HepG2 (cell line): Measurements from ENCODE around the gene IFT172. TPM values are rescaled to one million over a fixed set of nuclear protein-coding genes. Genes with fewer than 3 reads are reported as not detected.

Experiments used
- CENPX ChIP-seq: sonication (generic); formaldehyde crosslinking; IDR thresholded peaks from 2 replicates; pipeline ENCODE4 v1.9.0; 2021; ENCODE audit warnings: mild to moderate bottlenecking, missing genetic modification reagents, moderate library complexity
- GATA4 ChIP-seq: sonication (generic); IDR thresholded peaks from 2 replicates; pipeline ENCODE4 v1.6.1; 2016; ENCODE audit warnings: antibody characterized with exemption, low read depth, borderline replicate concordance
- KAT2B ChIP-seq: fragments of 150-350 bp; IDR thresholded peaks from 2 replicates; pipeline ENCODE4 v1.6.1; 2014; ENCODE audit warnings: low read depth, low read length, borderline replicate concordance
- MAFK ChIP-seq, 2 experiments: IDR thresholded peaks in 1 of 2; conservative IDR thresholded peaks in 1 of 2; 2 replicates each; pipeline ENCODE4 v1.6.1; 2011; ENCODE audit warnings: improper control_type of control experiment in 2 of 2, low read length in 2 of 2
- MYNN ChIP-seq: sonication (generic); formaldehyde crosslinking; IDR thresholded peaks from 2 replicates; pipeline ENCODE4 v1.4.0; 2020; ENCODE audit warnings: mild to moderate bottlenecking, low read depth, missing genetic modification reagents
- NFYB ChIP-seq: sonication (generic); formaldehyde crosslinking; IDR thresholded peaks from 2 replicates; pipeline ENCODE4 v1.4.0; 2020; ENCODE audit warnings: missing genetic modification reagents
- RCOR2 ChIP-seq: IDR thresholded peaks from 2 replicates; pipeline ENCODE4 v1.6.1; 2016; ENCODE audit warnings: missing biosample characterization, missing genetic modification reagents
- REPIN1 ChIP-seq: sonication (generic); formaldehyde crosslinking; IDR thresholded peaks from 2 replicates; pipeline ENCODE4 v1.8.0; 2022; ENCODE audit warnings: missing genetic modification reagents, low read depth, mild to moderate bottlenecking, borderline replicate concordance
- SNAI1 ChIP-seq: sonication (generic); formaldehyde crosslinking; IDR thresholded peaks from 2 replicates; pipeline ENCODE4 v1.5.0; 2020; ENCODE audit warnings: mild to moderate bottlenecking, missing genetic modification reagents, borderline replicate concordance
- XRCC5 ChIP-seq: fragments of 200-400 bp; formaldehyde crosslinking; optimal IDR thresholded peaks from 2 replicates; pipeline ENCODE3; 2017; ENCODE audit warnings: mild to moderate bottlenecking, low read length
- ZKSCAN8 ChIP-seq: IDR thresholded peaks from 2 replicates; pipeline ENCODE4 v1.6.1; 2016; ENCODE audit warnings: borderline replicate concordance, missing genetic modification reagents, missing compliant biosample characterization
- ZNF10 ChIP-seq: sonication (generic); formaldehyde crosslinking; IDR thresholded peaks from 2 replicates; pipeline ENCODE4 v1.4.0; 2020; ENCODE audit warnings: mild to moderate bottlenecking, low read depth, missing genetic modification reagents, borderline replicate concordance
- ZNF205 ChIP-seq: IDR thresholded peaks from 2 replicates; pipeline ENCODE4 v1.6.1; 2018; ENCODE audit warnings: missing biosample characterization, missing genetic modification reagents
- ZNF263 ChIP-seq: sonication (generic); formaldehyde crosslinking; IDR thresholded peaks from 2 replicates; pipeline ENCODE4 v1.4.0; 2020; ENCODE audit warnings: missing genetic modification reagents
- ZNF501 ChIP-seq: sonication (generic); formaldehyde crosslinking; IDR thresholded peaks from 2 replicates; pipeline ENCODE4 v1.5.1; 2020; ENCODE audit warnings: mild to moderate bottlenecking, moderate library complexity, missing genetic modification reagents
- ZNF543 ChIP-seq: sonication (generic); formaldehyde crosslinking; IDR thresholded peaks from 2 replicates; pipeline ENCODE4 v1.4.0; 2020; ENCODE audit warnings: mild to moderate bottlenecking, missing genetic modification reagents
- ZNF615 ChIP-seq: sonication (generic); formaldehyde crosslinking; IDR thresholded peaks from 2 replicates; pipeline ENCODE4 v1.5.0; 2020; ENCODE audit warnings: mild to moderate bottlenecking, missing genetic modification reagents, borderline replicate concordance
- ZNF672 ChIP-seq: sonication (generic); formaldehyde crosslinking; IDR thresholded peaks from 2 replicates; pipeline ENCODE4 v1.8.1; 2022; ENCODE audit warnings: missing genetic modification reagents
- ZNF75D ChIP-seq: sonication (generic); formaldehyde crosslinking; IDR thresholded peaks from 2 replicates; pipeline ENCODE4 v1.8.1; 2023; ENCODE audit warnings: missing genetic modification reagents, mild to moderate bottlenecking, borderline replicate concordance
- polyA plus RNA-seq, 8 experiments: library from polyadenylated mRNA; depleted of rRNA in 3 of 8; stranded (reverse) in 7 of 8; unstranded in 1 of 8; fragments of >200 nt; fragmentation: Illumina TruSeq in 4 of 8; extraction: Trizol in 4 of 8; gene quantifications; 2 replicates each; pipeline versions ENCODE4 v1.2.1 to v1.2.3, GENCODE V29; 2011 to 2016; ENCODE audit warnings: low read depth in 4 of 8, missing spikeins in 1 of 8, mixed read lengths in 1 of 8; ENCODE audit not compliant: insufficient read depth in 1 of 8
- total RNA-seq, 5 experiments: library from RNA; depleted of rRNA; stranded (reverse); fragments of >200 nt; fragmentation: Illumina TruSeq; extraction: Trizol; gene quantifications; 2 replicates each; pipeline ENCODE4 v1.2.3, GENCODE V29; 2016; ENCODE audit warnings: low read depth in 1 of 5
- TF ChIP-seq, protein P1 (sequence below): sonication (generic); formaldehyde crosslinking; IDR thresholded peaks from 2 replicates; pipeline ENCODE4 v1.4.0; 2020; ENCODE audit warnings: missing genetic modification reagents
- TF ChIP-seq, protein P2 (sequence below): sonication (generic); formaldehyde crosslinking; IDR thresholded peaks from 2 replicates; pipeline ENCODE4 v1.5.1; 2020; ENCODE audit warnings: missing genetic modification reagents, mild to moderate bottlenecking, borderline replicate concordance
- TF ChIP-seq, protein P3 (sequence below): sonication (generic); formaldehyde crosslinking; IDR thresholded peaks from 2 replicates; pipeline ENCODE4 v1.5.0; 2020; ENCODE audit warnings: missing genetic modification reagents
- TF ChIP-seq, protein P4 (sequence below): sonication (generic); formaldehyde crosslinking; IDR thresholded peaks from 2 replicates; pipeline ENCODE4 v1.8.1; 2023; ENCODE audit warnings: missing genetic modification reagents, mild to moderate bottlenecking, borderline replicate concordance

Gene IFT172
- total and polyA plus RNA-seq, 2 of the 13 experiments (the other 11 are each of a cell fraction or from before 2014, with no cell fraction given): 21.6 to 35.7 TPM

DNA sequence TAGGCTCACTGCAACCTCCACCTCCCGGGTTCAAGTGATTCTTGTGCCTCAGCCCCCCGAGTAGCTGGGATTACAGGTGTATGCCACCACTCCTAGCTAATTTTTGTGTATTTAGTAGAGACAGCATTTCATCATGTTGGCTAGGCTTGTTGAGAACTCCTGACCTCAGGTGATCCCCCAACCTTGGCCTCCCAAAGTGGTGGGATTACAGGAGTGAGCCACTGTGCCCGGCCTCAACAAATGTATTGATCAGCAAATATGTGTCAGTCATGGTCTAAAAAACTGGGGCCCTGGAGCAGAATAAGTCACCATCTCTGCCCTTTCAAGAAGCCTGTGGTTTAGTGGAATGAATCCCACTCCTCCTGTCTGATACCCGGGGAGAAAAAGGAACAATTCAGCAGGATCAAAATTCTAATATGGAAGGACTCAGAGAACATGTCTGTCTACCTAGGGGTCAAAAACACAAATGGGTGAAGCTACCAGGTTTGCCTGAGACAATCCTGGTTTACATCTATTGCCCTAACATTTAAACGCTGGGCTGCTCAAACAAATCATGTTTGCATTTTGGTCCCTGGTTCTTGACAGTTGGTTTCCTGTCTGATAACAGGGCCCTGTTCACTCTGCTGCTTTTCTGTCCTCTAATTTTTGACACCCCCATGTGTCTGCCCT lies 28.7 kb upstream of the IFT172 start (continued):
- TF ChIP-seq SNAI1 (0 out of 2 replicates have a peak, but pooled peaks have one; percentile 53), ZKSCAN8 (no peak), CENPX (CRISPR knock-in tag) (no peak), ZNF75D (CRISPR knock-in tag) (no peak), MYNN (CRISPR knock-in tag) (no peak), ZNF543 (CRISPR knock-in tag) (no peak), ZNF205 (CRISPR knock-in tag) (no peak), GATA4 (no peak), ZNF672 (CRISPR knock-in tag) (no peak), MAFK (conservative IDR thresholded peaks at IDR 0.05 in 1 of 2, IDR thresholded peaks at IDR 0.05 in 1 of 2; ENCODE audit: low read length in 2 of 2) (peak; percentile 38 to 56; a peak in 2 of 4 replicates), ZNF263 (no peak), NFYB (CRISPR knock-in tag) (no peak), ZNF501 (CRISPR knock-in tag) (peak; percentile 51; the same call in 1 of the 2 replicates), REPIN1 (CRISPR knock-in tag) (peak; percentile 48; the same call in 1 of the 2 replicates), XRCC5 (no peak), ZNF615 (no peak), ZNF10 (CRISPR knock-in tag) (no peak), KAT2B (no peak), RCOR2 (CRISPR knock-in tag) (no peak)
- TF ChIP-seq, protein P1, sequence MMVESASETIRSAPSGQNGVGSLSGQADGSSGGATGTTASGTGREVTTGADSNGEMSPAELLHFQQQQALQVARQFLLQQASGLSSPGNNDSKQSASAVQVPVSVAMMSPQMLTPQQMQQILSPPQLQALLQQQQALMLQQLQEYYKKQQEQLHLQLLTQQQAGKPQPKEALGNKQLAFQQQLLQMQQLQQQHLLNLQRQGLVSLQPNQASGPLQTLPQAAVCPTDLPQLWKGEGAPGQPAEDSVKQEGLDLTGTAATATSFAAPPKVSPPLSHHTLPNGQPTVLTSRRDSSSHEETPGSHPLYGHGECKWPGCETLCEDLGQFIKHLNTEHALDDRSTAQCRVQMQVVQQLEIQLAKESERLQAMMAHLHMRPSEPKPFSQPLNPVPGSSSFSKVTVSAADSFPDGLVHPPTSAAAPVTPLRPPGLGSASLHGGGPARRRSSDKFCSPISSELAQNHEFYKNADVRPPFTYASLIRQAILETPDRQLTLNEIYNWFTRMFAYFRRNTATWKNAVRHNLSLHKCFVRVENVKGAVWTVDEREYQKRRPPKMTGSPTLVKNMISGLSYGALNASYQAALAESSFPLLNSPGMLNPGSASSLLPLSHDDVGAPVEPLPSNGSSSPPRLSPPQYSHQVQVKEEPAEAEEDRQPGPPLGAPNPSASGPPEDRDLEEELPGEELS (CRISPR knock-in tag): peak; percentile 32
- TF ChIP-seq, protein P2, sequence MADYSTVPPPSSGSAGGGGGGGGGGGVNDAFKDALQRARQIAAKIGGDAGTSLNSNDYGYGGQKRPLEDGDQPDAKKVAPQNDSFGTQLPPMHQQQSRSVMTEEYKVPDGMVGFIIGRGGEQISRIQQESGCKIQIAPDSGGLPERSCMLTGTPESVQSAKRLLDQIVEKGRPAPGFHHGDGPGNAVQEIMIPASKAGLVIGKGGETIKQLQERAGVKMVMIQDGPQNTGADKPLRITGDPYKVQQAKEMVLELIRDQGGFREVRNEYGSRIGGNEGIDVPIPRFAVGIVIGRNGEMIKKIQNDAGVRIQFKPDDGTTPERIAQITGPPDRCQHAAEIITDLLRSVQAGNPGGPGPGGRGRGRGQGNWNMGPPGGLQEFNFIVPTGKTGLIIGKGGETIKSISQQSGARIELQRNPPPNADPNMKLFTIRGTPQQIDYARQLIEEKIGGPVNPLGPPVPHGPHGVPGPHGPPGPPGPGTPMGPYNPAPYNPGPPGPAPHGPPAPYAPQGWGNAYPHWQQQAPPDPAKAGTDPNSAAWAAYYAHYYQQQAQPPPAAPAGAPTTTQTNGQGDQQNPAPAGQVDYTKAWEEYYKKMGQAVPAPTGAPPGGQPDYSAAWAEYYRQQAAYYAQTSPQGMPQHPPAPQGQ (CRISPR knock-in tag): no peak
- TF ChIP-seq, protein P3, sequence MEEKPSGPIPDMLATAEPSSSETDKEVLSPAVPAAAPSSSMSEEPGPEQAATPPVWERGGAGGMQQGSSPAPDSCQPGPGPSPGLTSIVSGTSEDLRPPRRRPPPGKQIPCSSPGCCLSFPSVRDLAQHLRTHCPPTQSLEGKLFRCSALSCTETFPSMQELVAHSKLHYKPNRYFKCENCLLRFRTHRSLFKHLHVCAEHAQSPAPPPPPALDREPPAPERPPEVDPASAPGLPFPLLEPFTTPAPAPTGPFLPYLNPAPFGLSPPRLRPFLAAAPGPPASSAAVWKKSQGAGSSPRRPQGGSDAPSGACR (CRISPR knock-in tag): peak; percentile 45; the same call in 1 of the 2 replicates
- TF ChIP-seq, protein P4, sequence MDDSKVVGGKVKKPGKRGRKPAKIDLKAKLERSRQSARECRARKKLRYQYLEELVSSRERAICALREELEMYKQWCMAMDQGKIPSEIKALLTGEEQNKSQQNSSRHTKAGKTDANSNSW (CRISPR knock-in tag): no peak
